Fibroblast of skin of abdomen (primary cell): ENCODE results near the gene GBGT1.
A peak's percentile ranks its signal among the peaks of the same experiment; 100 is the strongest.

Source experiments
- DNase-seq: peaks from one replicate; pipeline ENCODE4 v3.0.0-alpha.2; 2013

Gene GBGT1

GRCh38 chr9:133162861-133163503, 732 bp downstream of the GBGT1 start:
- no peak for DNase-seq

DNA sequence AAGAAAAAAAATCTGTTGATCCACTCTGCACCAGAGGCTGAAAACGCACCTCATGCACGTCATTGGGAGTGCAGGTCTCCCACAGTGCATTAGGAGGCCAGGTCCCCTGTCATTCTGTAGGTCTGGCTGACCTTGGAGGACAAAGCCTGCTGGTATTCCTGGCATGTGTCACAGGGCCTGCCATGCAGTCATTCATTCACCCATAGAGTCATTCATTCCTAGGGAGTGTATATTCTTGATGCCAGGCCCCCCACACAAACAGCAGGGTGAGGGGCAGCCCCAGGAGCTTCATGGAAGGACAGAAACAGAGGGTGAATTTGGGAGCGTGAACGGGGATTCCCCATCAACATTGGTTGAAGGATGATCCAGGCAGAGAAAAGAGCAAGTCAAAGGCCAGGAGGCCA, 2.2 kb downstream of the GBGT1 start:
- no peak for DNase-seq

DNA sequence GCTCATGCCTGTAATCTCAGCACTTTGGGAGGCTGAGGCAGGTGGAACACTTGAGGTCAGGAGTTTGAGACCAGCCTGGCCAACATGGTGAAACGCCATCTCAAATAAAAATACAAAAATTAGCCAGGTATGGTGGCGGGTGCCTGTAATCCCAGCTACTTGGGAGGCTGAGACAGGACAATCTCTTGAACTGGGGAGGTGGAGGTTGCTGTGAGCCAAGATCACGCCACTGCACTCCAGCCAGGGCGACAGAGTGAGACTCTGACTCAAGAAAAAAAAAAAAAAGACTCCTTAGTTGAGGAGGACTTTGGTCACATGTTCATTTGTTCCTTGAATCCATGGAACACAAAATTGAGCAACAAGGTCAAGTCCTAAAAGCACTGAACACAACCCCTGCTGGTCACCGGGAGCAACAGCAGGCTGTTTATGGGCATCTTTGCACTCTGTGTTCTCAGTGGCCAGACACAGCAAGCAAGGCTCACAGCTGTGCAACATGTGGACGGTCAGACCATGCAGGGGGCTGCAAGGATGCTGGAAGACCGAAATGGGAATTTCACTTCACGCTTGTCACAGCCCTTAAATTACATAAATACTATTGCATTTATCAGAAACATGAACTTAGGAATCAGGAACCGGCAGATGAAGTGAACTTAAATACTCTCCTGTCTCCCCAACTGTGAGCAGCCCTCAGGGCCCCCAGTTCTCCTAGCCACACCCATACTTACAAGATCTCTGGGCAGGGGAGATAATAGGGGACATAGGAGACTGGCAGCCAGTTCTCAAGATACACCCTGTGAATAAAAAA, 2.8 kb downstream of the GBGT1 start:
- DNase-seq: peak; percentile 50

GRCh38 chr9:133158695-133159094, 5.0 kb downstream of the GBGT1 start:
- no peak for DNase-seq

DNA sequence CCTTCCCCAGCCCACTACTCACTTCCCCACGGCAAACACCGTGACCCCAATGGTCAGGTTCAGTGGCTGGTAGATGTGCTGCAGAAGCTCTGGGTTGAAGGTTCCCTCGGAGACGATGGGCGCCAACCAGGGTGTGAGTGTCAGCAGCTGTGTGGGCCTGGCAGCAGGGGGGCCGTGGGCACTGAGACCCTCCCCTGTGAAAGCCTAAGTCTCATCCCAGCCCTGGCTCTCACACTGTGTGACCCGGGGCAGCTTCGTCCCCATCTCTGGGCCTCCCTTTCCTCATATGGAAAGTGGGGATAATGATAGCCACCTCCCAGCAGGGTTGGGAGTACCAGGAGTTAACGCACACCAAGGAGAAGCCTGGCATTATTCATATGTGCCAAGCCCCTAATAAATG, 8.6 kb downstream of the GBGT1 start:
- no peak for DNase-seq

GRCh38 chr9:133154097-133154989, 9.4 kb downstream of the GBGT1 start:
- DNase-seq: no peak

- no peak for DNase-seq
These were observed 10.3 kb downstream of the GBGT1 start for GRCh38 chr9:133153227-133154096.

GRCh38 chr9:133151601-133152525, 11.9 kb downstream of the GBGT1 start:
- no peak for DNase-seq

- no peak for DNase-seq
These were observed 12.7 kb downstream of the GBGT1 start for GRCh38 chr9:133151041-133151440.

- DNase-seq: peak; percentile 83
These were observed 14.3 kb downstream of the GBGT1 start for GRCh38 chr9:133149130-133150015.

- peak; percentile 36 for DNase-seq
These were observed 15.2 kb downstream of the GBGT1 start for GRCh38 chr9:133148199-133149129.

- DNase-seq: peak; percentile 41
These were observed 16.1 kb downstream of the GBGT1 start for GRCh38 chr9:133147412-133148198.

- no peak for DNase-seq
These were observed 16.8 kb downstream of the GBGT1 start for GRCh38 chr9:133146746-133147411.

GRCh38 chr9:133144904-133145851, 18.5 kb downstream of the GBGT1 start:
- DNase-seq: no peak

DNA sequence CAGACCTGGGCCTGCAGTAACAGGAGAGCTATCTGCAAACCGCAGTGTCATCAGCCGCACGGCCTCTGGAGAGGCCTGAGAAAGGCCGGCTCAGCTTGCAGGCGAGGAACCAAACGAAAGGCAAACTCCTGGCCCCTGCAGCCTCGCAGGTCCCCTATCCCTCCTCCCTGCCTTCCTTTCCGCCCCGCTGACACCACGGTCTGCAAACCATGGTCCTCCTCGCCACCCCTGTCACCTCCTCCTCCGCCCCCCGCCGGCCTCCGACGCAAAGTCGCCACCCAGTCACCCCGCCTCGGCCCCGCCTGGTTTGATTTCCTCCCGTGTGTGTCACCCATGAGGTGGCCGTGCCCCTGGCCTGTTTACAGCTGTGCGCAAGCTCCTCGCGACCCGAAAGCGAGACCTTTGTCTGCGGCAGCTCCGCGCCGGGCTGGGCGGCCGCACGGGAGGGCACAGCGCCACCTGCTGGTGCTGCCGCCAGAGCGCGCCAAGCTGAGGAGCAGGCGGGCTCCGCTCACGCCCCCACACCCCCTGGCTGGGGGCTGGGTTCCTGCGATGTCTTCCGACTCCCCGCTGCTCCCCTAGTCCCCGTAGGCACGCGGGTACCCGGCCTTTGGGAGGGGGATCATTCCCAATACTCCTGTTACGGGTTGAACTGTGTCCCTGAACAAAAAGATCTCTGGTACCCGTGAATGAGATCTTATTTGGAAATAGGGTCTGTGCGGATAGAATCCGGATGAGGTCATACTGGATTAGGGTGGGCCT, 19.4 kb downstream of the GBGT1 start:
- peak; percentile 47 for DNase-seq
